ENCODE results near the gene FBXO40.

FBXO40 gene, protein sequence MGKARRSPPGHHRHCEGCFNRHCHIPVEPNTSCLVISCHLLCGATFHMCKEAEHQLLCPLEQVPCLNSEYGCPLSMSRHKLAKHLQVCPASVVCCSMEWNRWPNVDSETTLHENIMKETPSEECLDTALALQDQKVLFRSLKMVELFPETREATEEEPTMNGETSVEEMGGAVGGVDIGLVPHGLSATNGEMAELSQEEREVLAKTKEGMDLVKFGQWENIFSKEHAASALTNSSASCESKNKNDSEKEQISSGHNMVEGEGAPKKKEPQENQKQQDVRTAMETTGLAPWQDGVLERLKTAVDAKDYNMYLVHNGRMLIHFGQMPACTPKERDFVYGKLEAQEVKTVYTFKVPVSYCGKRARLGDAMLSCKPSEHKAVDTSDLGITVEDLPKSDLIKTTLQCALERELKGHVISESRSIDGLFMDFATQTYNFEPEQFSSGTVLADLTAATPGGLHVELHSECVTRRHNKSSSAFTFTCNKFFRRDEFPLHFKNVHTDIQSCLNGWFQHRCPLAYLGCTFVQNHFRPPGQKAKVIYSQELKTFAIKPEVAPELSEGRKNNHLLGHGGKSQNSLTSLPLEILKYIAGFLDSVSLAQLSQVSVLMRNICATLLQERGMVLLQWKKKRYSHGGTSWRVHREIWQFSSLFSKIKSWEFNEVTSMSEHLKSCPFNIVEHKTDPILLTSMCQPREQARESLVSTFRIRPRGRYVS

DNA sequence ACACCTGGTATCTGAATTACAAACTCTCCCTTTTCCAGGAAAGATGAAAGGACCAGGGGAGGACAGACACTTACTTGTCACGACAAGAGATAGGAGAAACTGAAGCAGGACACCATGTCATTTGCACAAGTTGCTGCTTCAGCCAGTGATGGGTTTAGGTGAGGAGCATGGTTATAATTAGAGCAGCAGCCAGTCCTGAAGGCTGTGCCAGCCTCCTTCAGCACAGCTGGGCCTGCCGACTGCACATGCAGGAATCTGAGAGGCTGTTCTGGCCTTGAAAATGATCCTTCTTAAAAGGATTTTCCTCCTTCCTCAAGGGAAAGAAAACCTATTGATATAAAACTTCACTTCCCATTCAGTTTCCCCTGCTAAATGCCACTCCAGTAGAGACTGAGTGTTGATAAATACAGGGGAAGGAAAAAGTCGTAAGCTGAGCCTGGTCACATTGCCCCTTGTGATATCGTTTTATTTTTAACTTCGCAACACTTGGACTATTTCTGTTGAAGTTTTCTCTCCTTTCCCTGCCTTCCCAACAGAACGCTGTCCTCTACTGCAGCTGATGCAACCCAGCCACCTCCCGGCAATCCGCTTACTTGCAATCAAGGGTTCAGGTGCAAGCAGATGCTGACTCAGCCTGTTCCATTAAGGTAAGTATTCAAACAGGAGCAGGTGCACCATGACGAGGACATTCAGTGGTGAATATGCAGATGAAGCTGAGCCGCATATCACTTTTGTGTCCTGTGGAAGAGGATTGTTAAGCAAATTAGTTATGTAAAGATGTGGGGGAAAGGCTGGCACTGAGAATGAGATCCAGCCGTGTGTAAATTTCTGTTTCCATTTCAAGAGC is at the start of gene FBXO40:
TSS of gene FBXO40 (plus strand) at position 524 of the 847 bp plus-strand sequence. CDS start 27,197 bp downstream, outside the sequence.
- Histone ChIP-seq H3K27ac (ENCODE audit: low read depth, low read length, poor library complexity, severe bottlenecking) (peak within 1 kb of the TSS; percentile 82), H3K4me3 (ENCODE audit: low read depth, low read length, poor library complexity, severe bottlenecking) (peak within 1 kb of the TSS; percentile 55), H2AFZ (ENCODE audit: low read length) (peak within 1 kb of the TSS; percentile 50)

DNA sequence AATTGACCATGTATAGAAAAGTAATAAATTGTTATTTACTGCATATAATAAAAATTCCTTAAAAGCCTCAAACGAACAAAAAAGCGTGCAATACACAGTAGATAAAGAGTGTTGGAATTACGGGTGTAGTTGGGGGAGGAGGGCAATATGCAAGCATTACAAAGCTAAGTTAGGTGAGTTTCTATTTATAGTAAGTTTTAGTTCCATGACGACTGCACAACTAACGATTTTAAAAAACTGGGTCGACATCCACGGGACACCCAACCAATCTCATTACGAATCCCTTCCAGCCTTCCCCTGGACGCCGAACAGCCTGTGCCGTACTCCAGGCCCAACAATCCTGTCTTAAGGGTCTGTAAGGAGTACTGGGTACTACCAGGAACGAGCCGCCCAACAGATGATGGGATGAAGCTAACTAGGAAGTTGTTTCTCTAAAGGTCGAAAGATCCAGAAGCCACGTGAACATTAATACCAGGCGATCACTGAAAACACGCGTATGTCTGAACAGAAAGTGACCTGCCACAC is 48.1 kb upstream of the FBXO40 start:
- peak overlapping the region; percentile 88 for H3K27ac ChIP-seq (ENCODE audit: low read depth, low read length, poor library complexity, severe bottlenecking)
- H3K4me2 ChIP-seq (ENCODE audit: low read length), result peak overlapping the region; percentile 95
- peak overlapping the region; percentile 83 for H3K9ac ChIP-seq (ENCODE audit: low read length)
- H3K9me3 ChIP-seq (ENCODE audit: low read length), result no peaks in the 10 kb centered on the region
- no peaks in the 10 kb centered on the region for H3K27me3 ChIP-seq (ENCODE audit: insufficient read depth, low read length)
- no peak for TF ChIP-seq EZH2 (IDR thresholded peaks at IDR 0.05; ENCODE audit: borderline replicate concordance, low read length)
- TF ChIP-seq, protein P1, sequence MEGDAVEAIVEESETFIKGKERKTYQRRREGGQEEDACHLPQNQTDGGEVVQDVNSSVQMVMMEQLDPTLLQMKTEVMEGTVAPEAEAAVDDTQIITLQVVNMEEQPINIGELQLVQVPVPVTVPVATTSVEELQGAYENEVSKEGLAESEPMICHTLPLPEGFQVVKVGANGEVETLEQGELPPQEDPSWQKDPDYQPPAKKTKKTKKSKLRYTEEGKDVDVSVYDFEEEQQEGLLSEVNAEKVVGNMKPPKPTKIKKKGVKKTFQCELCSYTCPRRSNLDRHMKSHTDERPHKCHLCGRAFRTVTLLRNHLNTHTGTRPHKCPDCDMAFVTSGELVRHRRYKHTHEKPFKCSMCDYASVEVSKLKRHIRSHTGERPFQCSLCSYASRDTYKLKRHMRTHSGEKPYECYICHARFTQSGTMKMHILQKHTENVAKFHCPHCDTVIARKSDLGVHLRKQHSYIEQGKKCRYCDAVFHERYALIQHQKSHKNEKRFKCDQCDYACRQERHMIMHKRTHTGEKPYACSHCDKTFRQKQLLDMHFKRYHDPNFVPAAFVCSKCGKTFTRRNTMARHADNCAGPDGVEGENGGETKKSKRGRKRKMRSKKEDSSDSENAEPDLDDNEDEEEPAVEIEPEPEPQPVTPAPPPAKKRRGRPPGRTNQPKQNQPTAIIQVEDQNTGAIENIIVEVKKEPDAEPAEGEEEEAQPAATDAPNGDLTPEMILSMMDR (IDR thresholded peaks at IDR 0.05; ENCODE audit: low read length), result no peak
- H3K4me3 ChIP-seq (ENCODE audit: low read depth, low read length, poor library complexity, severe bottlenecking), result peak overlapping the region; percentile 100
- peaks cover 33% of the 10 kb centered on the region for H3K4me1 ChIP-seq (ENCODE audit: insufficient read depth, low read length, severe bottlenecking)
- H3F3A ChIP-seq (ENCODE audit: insufficient read depth, low read length), result no peaks in the 10 kb centered on the region
- no peaks in the 10 kb centered on the region for H3K9me2 ChIP-seq (ENCODE audit: low read depth, low read length)
- peaks cover 35% of the 10 kb centered on the region for H3K79me2 ChIP-seq (ENCODE audit: insufficient read depth, low read length)
- H3K36me3 ChIP-seq (ENCODE audit: insufficient read depth, low read length), result peaks cover 39% of the 10 kb centered on the region
- no peaks in the 10 kb centered on the region for H4K20me1 ChIP-seq (ENCODE audit: insufficient read depth, low read length)
- H2AFZ ChIP-seq (ENCODE audit: low read length), result 0 out of 2 replicates have a peak overlapping the region, but pooled peaks have one; percentile 17

More for the DNA sequence above, at the start of gene FBXO40:
- peak within 1 kb of the TSS; percentile 78 for H3K4me2 ChIP-seq (ENCODE audit: low read length)
- no peaks in the 10 kb centered on the region for H3K36me3 ChIP-seq (ENCODE audit: insufficient read depth, low read length)
- no peaks in the 10 kb centered on the region for H4K20me1 ChIP-seq (ENCODE audit: insufficient read depth, low read length)
- no peak for TF ChIP-seq EZH2 (IDR thresholded peaks at IDR 0.05; ENCODE audit: borderline replicate concordance, low read length)
- TF ChIP-seq, protein P1 (IDR thresholded peaks at IDR 0.05; ENCODE audit: low read length), result no peak; the same call in 1 of the 2 replicates
- H3K79me2 ChIP-seq (ENCODE audit: insufficient read depth, low read length), result no peaks in the 10 kb centered on the region
- H3K9ac ChIP-seq (ENCODE audit: low read length), result peak within 1 kb of the TSS; percentile 61
- H3K9me3 ChIP-seq (ENCODE audit: low read length), result no peaks in the 10 kb centered on the region
- no peaks in the 10 kb centered on the region for H3K9me2 ChIP-seq (ENCODE audit: low read depth, low read length)
- H3K27me3 ChIP-seq (ENCODE audit: insufficient read depth, low read length), result no peaks in the 10 kb centered on the region
- no peaks in the 10 kb centered on the region for H3F3A ChIP-seq (ENCODE audit: insufficient read depth, low read length)
- H3K4me1 ChIP-seq (ENCODE audit: insufficient read depth, low read length, severe bottlenecking), result peaks cover 18% of the 10 kb centered on the region

Data from OCI-LY1 (cell line).